Stimulated activated CD8-positive, alpha-beta memory T cell treated with anti-CD3 and anti-CD28 coated beads, Interleukin-15, amount 100 ng/mL, for 24 hours (primary cell): ENCODE data around the gene RSPH10B.
"Not testable (repeated sequence)": the region's sequence is repeated elsewhere in the genome, so short reads cannot be mapped to it uniquely, and the experiment has no call there.

Source experiments
- DNase-seq: peaks from one replicate; pipeline ENCODE4 v3.0.0-alpha.2; 2020; ENCODE audit warnings: low read depth

The RSPH10B gene

GRCh38 chr7:5970347-5970911 is at the start of gene RSPH10B:
Gene RSPH10B (minus strand): TSS chr7:5970689. CDS start chr7:5967116, 3,573 bp downstream.
- DNase-seq = not testable (repeated sequence)

GRCh38 chr7:6016653-6016966 is 46.1 kb upstream of the RSPH10B start:
- no peak for DNase-seq

- DNase-seq = no peak
Measured at GRCh38 chr7:6015917-6016652, 45.6 kb upstream of the RSPH10B start.

- DNase-seq = no peak
Measured at GRCh38 chr7:6012355-6013104, 42.0 kb upstream of the RSPH10B start.

GRCh38 chr7:6011541-6011940 is 41.1 kb upstream of the RSPH10B start:
- DNase-seq = no peak

GRCh38 chr7:6010370-6010769 is 39.9 kb upstream of the RSPH10B start:
- DNase-seq = not testable (repeated sequence)

- peak; percentile 81 for DNase-seq
Measured at GRCh38 chr7:6008668-6009611, 38.5 kb upstream of the RSPH10B start, which contains the start of the genes AIMP2 and PMS2. Gene AIMP2 (plus strand): TSS chr7:6009272. CDS start chr7:6009364, 92 bp downstream. Gene PMS2 (minus strand): TSS chr7:6009049. CDS start chr7:6009019, 30 bp downstream.

GRCh38 chr7:6007835-6008590 is 37.5 kb upstream of the RSPH10B start:
- not testable (repeated sequence) for DNase-seq

- no peak for DNase-seq
Measured at GRCh38 chr7:6007386-6007785, 36.9 kb upstream of the RSPH10B start.

- no peak for DNase-seq
Measured at GRCh38 chr7:5997210-5997808, 26.8 kb upstream of the RSPH10B start.

- DNase-seq = not testable (repeated sequence)
Measured at GRCh38 chr7:5987061-5987460, 16.6 kb upstream of the RSPH10B start.

GRCh38 chr7:5979680-5980314 is 9.3 kb upstream of the RSPH10B start:
- DNase-seq = not testable (repeated sequence)

- DNase-seq = not testable (repeated sequence)
Measured at GRCh38 chr7:5973580-5973979, 3.1 kb upstream of the RSPH10B start.

GRCh38 chr7:5963810-5964209 is 6.7 kb downstream of the RSPH10B start:
- DNase-seq = not testable (repeated sequence)

GRCh38 chr7:5963205-5963604 is 7.3 kb downstream of the RSPH10B start:
- DNase-seq = not testable (repeated sequence)

GRCh38 chr7:5934945-5935450 is 35.5 kb downstream of the RSPH10B start:
- DNase-seq = not testable (repeated sequence)

- DNase-seq = not testable (repeated sequence)
Measured at GRCh38 chr7:5931905-5932644, 38.4 kb downstream of the RSPH10B start.

- not testable (repeated sequence) for DNase-seq
Measured at GRCh38 chr7:5931250-5931649, 39.2 kb downstream of the RSPH10B start.

GRCh38 chr7:5930290-5930689 is 40.2 kb downstream of the RSPH10B start:
- not testable (repeated sequence) for DNase-seq
